HCT116 (cell line): ENCODE measurements around the gene ESR2.

Source experiments
- CBX3 ChIP-seq: IDR thresholded peaks from 2 replicates; pipeline ENCODE4 v1.6.1; 2012; ENCODE audit warnings: low read depth
- CTCF ChIP-seq, 3 experiments: fragments of 200-600 bp in 1 of 3; sonication (generic) in 1 of 3; IDR thresholded peaks in 2 of 3; conservative IDR thresholded peaks in 1 of 3; 2 replicates each; pipeline ENCODE4 v1.5.1; 2012 to 2017; ENCODE audit warnings: low read depth in 2 of 3, low read length in 2 of 3, antibody characterized with exemption in 1 of 3, borderline replicate concordance in 1 of 3, control low read depth in 1 of 3, mild to moderate bottlenecking in 1 of 3, mixed read lengths in 1 of 3, mixed run types in 1 of 3, moderate library complexity in 1 of 3; ENCODE audit not compliant: insufficient read depth in 1 of 3
- POLR2A ChIP-seq: IDR thresholded peaks from 2 replicates; pipeline ENCODE4 v1.7.0; 2011; ENCODE audit warnings: borderline replicate concordance; ENCODE audit not compliant: insufficient read depth, insufficient read length; ENCODE audit errors: extremely low read depth
- SIN3A ChIP-seq: IDR thresholded peaks from 2 replicates; pipeline ENCODE4 v1.6.1; 2012; ENCODE audit warnings: low read depth
- YY1 ChIP-seq: IDR thresholded peaks from 2 replicates; pipeline ENCODE4 v1.6.1; 2011; ENCODE audit warnings: low read length, low read depth, moderate library complexity, mild to moderate bottlenecking; ENCODE audit not compliant: insufficient replicate concordance; ENCODE audit errors: extremely low read depth
- TF ChIP-seq, protein P1 (sequence below): IDR thresholded peaks from 2 replicates; pipeline ENCODE4 v1.6.1; 2012; ENCODE audit warnings: low read depth
- TF ChIP-seq, protein P2 (sequence below): IDR thresholded peaks from 2 replicates; pipeline ENCODE4 v1.6.1; 2011; ENCODE audit warnings: mild to moderate bottlenecking, low read length, moderate library complexity; ENCODE audit not compliant: insufficient replicate concordance; ENCODE audit errors: extremely low read depth

- no peak for TF ChIP-seq YY1
- TF ChIP-seq CBX3: no peak
- TF ChIP-seq, protein P1, sequence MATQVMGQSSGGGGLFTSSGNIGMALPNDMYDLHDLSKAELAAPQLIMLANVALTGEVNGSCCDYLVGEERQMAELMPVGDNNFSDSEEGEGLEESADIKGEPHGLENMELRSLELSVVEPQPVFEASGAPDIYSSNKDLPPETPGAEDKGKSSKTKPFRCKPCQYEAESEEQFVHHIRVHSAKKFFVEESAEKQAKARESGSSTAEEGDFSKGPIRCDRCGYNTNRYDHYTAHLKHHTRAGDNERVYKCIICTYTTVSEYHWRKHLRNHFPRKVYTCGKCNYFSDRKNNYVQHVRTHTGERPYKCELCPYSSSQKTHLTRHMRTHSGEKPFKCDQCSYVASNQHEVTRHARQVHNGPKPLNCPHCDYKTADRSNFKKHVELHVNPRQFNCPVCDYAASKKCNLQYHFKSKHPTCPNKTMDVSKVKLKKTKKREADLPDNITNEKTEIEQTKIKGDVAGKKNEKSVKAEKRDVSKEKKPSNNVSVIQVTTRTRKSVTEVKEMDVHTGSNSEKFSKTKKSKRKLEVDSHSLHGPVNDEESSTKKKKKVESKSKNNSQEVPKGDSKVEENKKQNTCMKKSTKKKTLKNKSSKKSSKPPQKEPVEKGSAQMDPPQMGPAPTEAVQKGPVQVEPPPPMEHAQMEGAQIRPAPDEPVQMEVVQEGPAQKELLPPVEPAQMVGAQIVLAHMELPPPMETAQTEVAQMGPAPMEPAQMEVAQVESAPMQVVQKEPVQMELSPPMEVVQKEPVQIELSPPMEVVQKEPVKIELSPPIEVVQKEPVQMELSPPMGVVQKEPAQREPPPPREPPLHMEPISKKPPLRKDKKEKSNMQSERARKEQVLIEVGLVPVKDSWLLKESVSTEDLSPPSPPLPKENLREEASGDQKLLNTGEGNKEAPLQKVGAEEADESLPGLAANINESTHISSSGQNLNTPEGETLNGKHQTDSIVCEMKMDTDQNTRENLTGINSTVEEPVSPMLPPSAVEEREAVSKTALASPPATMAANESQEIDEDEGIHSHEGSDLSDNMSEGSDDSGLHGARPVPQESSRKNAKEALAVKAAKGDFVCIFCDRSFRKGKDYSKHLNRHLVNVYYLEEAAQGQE: no peak
- TF ChIP-seq POLR2A: no peak
- TF ChIP-seq, protein P2, sequence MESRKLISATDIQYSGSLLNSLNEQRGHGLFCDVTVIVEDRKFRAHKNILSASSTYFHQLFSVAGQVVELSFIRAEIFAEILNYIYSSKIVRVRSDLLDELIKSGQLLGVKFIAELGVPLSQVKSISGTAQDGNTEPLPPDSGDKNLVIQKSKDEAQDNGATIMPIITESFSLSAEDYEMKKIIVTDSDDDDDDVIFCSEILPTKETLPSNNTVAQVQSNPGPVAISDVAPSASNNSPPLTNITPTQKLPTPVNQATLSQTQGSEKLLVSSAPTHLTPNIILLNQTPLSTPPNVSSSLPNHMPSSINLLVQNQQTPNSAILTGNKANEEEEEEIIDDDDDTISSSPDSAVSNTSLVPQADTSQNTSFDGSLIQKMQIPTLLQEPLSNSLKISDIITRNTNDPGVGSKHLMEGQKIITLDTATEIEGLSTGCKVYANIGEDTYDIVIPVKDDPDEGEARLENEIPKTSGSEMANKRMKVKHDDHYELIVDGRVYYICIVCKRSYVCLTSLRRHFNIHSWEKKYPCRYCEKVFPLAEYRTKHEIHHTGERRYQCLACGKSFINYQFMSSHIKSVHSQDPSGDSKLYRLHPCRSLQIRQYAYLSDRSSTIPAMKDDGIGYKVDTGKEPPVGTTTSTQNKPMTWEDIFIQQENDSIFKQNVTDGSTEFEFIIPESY: no peak
- TF ChIP-seq CTCF (IDR thresholded peaks at IDR 0.05 in 2 of 3, conservative IDR thresholded peaks at IDR 0.05 in 1 of 3; ENCODE audit: borderline replicate concordance in 1 of 3, insufficient read depth in 1 of 3, low read depth in 2 of 3, low read length in 2 of 3): no peak
- TF ChIP-seq SIN3A: no peak
Measured at GRCh38 chr14:64194404-64194803, 99.8 kb downstream of the ESR2 start.
